ENCODE results near the gene TTC39A.

TTC39A gene

DNA sequence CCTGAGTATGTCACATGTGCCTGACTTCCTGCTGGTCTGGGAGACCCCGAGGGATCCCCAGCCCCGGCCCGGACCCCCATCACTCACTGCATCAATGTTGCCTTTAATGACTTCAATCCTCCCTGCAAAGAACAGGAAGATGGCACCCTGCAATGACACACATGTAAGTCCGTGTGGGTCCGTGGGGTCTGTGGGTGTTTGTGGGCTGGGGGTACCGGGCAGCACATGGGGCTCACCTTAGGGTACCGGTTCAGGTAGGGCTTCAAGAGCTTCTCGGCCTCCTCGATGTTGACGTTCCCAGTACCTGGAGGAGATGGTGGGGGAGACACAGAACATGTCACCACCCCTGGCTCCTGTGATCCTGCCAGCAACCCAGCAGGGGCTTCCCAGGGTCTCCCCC lies 28.1 kb downstream of the TTC39A start:
- no peak overlapping the region for H3K9ac ChIP-seq (ENCODE audit: low read depth, low read length)

DNA sequence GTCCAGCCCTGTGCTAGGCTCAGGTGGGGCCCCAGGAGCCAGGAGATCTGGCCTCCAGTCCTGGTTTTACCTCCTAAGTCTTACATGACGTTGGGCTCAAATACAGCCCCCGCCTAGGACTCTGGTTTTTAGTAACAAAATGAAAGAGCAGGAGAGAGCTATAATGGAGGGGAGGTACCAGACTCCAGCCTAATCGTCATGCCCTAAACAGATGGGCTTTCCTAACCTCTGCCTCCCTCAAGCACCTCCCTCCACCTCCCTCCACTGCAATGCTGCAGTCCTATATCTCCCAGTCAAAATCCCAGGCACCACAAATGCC lies 28.6 kb downstream of the TTC39A start:
- Histone ChIP-seq H3K4me1 (ENCODE audit: insufficient read depth, low read length) (no peaks in the 10 kb centered on the region), H3K36me3 (ENCODE audit: insufficient read depth, low read length) (0 out of 2 replicates have a peak, but pooled peaks cover 2% of the 10 kb centered on the region), H3K9me3 (ENCODE audit: control insufficient read depth, insufficient read depth, low read length) (no peaks in the 10 kb centered on the region), H3K9ac (ENCODE audit: low read depth, low read length) (no peak overlapping the region)

More for the DNA sequence above, 28.1 kb downstream of the TTC39A start:
- 0 out of 2 replicates have a peak, but pooled peaks cover 2% of the 10 kb centered on the region for H3K36me3 ChIP-seq (ENCODE audit: insufficient read depth, low read length)
- no peaks in the 10 kb centered on the region for H3K9me3 ChIP-seq (ENCODE audit: control insufficient read depth, insufficient read depth, low read length)
- H3K4me1 ChIP-seq (ENCODE audit: insufficient read depth, low read length): no peaks in the 10 kb centered on the region

DNA sequence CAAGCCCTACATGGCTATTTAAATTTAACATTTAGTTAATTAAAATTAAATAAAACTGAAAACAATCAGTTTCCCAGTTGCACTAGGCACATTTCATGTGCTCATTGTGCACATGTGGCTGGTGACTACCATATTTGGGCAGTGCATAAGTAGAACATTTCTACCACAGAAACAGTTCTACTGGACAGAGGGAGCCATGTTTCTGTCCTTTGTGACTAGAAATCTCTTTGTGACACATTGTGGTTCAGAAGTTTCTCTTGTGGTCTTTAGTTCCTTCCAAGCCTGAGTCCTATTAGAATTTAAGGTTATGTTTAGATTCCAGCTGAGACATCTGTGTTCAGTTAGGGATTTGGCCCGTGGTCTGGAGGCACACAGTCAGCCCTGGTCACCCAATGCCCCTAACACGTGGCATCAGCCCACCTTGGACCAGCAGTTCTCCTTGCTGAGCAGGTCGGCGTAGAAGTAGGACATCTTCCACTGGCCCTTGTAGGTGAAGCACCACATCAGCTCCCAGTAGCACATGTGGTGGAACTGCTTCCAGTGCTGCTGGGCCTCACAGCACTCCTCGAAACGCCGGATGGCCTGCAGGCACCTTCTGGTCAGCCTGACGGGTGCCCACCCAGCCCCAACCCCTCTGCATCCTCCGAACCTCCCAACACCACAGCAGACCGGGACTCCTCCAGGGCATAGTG lies 29.1 kb downstream of the TTC39A start:
- no peaks in the 10 kb centered on the region for H3K9me3 ChIP-seq (ENCODE audit: control insufficient read depth, insufficient read depth, low read length)
- 0 out of 2 replicates have a peak, but pooled peaks cover 2% of the 10 kb centered on the region for H3K36me3 ChIP-seq (ENCODE audit: insufficient read depth, low read length)
- H3K9ac ChIP-seq (ENCODE audit: low read depth, low read length): no peak overlapping the region
- H3K4me1 ChIP-seq (ENCODE audit: insufficient read depth, low read length): peaks cover 4% of the 10 kb centered on the region; the same call in 1 of the 2 replicates

GRCh38 chr1:51299981-51300670 lies 30.2 kb downstream of the TTC39A start:
- no peaks in the 10 kb centered on the region for H3K9me3 ChIP-seq (ENCODE audit: control insufficient read depth, insufficient read depth, low read length)
- no peak overlapping the region for H3K9ac ChIP-seq (ENCODE audit: low read depth, low read length)
- 0 out of 2 replicates have a peak, but pooled peaks cover 2% of the 10 kb centered on the region for H3K36me3 ChIP-seq (ENCODE audit: insufficient read depth, low read length)
- peaks cover 11% of the 10 kb centered on the region; the same call in 1 of the 2 replicates for H3K4me1 ChIP-seq (ENCODE audit: insufficient read depth, low read length)

GRCh38 chr1:51299185-51299885 lies 31.0 kb downstream of the TTC39A start:
- H3K4me1 ChIP-seq (ENCODE audit: insufficient read depth, low read length): peaks cover 11% of the 10 kb centered on the region; the same call in 1 of the 2 replicates
- no peak overlapping the region for H3K9ac ChIP-seq (ENCODE audit: low read depth, low read length)
- H3K36me3 ChIP-seq (ENCODE audit: insufficient read depth, low read length): 0 out of 2 replicates have a peak, but pooled peaks cover 2% of the 10 kb centered on the region
- no peaks in the 10 kb centered on the region for H3K9me3 ChIP-seq (ENCODE audit: control insufficient read depth, insufficient read depth, low read length)

DNA sequence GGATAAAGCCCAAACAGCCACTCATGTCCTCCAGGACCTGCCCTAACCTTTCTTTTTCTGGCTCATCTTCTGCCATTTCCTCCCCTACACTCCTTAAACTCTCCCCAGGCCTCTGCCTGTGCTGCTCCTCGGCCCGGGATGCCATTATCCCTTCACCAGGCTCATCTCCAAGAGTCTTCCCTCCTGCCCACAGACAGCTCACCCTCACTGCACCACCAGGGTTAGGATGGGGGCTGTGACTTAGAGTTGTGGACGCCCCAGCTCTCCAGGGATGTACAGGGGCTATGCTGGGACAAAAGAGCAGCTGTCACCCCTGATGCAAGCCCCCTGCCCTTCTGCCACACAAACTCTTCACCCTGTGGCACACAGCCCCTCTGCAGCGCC lies 32.0 kb downstream of the TTC39A start:
- Histone ChIP-seq H3K36me3 (ENCODE audit: insufficient read depth, low read length) (0 out of 2 replicates have a peak, but pooled peaks cover 2% of the 10 kb centered on the region), H3K9me3 (ENCODE audit: control insufficient read depth, insufficient read depth, low read length) (no peaks in the 10 kb centered on the region), H3K4me1 (ENCODE audit: insufficient read depth, low read length) (peaks cover 11% of the 10 kb centered on the region; the same call in 1 of the 2 replicates), H3K9ac (ENCODE audit: low read depth, low read length) (no peak overlapping the region)

GRCh38 chr1:51297401-51298321 lies 32.7 kb downstream of the TTC39A start:
- Histone ChIP-seq H3K4me1 (ENCODE audit: insufficient read depth, low read length) (peaks cover 11% of the 10 kb centered on the region; the same call in 1 of the 2 replicates), H3K9ac (ENCODE audit: low read depth, low read length) (no peak overlapping the region), H3K9me3 (ENCODE audit: control insufficient read depth, insufficient read depth, low read length) (no peaks in the 10 kb centered on the region), H3K36me3 (ENCODE audit: insufficient read depth, low read length) (0 out of 2 replicates have a peak, but pooled peaks cover 2% of the 10 kb centered on the region)

DNA sequence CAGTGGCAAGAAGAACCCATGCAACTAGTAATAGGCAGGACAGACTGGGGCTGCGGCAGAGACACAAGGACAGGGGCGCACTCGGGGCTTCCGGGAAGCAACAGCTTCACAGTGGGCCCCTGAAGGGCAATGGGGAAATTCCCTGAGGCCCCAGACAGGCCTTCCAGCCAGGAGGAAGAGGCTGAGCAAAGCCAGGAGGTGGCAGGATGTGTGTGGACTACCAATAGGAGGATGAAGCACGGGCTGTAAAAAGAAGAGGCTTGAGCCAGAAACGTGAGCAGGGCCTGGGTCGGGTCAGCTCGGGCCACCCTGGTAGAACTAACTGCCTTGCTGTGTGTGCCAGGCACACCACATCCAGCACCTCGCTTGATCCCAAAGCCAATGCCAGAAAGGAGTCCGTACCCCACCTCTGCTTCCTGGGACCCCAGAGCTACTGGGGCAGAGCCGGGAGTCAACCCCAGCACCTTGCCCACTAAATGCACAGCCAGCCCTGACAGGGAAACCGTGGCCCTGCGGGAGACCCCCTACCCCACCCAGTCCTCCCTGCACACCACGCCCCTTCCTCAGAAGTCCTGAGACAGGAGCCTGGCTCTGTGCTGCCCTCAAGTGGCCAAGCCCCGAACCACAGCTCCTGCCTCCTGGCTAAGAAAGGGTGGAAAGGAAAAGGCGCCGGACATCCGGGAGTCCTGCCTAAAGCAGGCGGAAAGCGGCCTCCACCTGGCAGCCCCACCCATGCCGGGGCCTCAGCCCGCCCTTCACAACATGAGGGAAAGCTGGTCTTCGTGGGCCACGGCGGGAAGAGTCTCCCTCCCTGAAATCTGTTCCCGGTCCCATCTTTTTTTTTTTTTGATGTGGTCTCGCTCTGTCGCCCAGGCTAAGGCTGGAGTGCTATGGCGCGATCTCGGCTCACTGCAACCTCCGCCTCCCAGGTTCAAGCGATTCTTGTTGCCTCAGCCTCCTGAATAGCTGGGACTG lies 33.7 kb downstream of the TTC39A start:
- 0 out of 2 replicates have a peak, but pooled peaks cover 2% of the 10 kb centered on the region for H3K36me3 ChIP-seq (ENCODE audit: insufficient read depth, low read length)
- no peaks in the 10 kb centered on the region for H3K9me3 ChIP-seq (ENCODE audit: control insufficient read depth, insufficient read depth, low read length)
- H3K4me1 ChIP-seq (ENCODE audit: insufficient read depth, low read length): peaks cover 11% of the 10 kb centered on the region; the same call in 1 of the 2 replicates
- H3K9ac ChIP-seq (ENCODE audit: low read depth, low read length): peak overlapping the region; percentile 14; the same call in 1 of the 2 replicates

DNA sequence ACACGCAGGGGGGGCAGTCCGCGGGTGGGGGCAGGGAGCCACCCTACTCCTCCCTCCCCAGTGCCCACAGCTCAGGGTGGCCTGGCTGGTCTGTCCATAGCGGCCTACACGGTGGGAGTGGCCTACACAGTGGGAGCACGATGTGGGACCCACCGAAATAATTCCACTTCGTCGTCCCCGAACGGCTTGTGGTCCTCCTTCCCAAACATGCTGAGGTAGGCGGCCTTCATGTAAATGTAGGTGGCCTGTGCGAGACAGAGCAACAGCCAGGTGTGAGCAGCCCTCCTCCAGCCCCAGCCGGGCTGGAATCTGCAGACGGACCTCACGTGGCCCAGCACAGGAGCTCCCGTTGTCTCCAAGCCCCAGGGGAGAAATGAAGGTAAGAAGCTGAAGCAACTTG lies 34.4 kb downstream of the TTC39A start:
- Histone ChIP-seq H3K9me3 (ENCODE audit: control insufficient read depth, insufficient read depth, low read length) (no peaks in the 10 kb centered on the region), H3K36me3 (ENCODE audit: insufficient read depth, low read length) (no peaks in the 10 kb centered on the region), H3K9ac (ENCODE audit: low read depth, low read length) (no peak overlapping the region), H3K4me1 (ENCODE audit: insufficient read depth, low read length) (peaks cover 11% of the 10 kb centered on the region; the same call in 1 of the 2 replicates)

DNA sequence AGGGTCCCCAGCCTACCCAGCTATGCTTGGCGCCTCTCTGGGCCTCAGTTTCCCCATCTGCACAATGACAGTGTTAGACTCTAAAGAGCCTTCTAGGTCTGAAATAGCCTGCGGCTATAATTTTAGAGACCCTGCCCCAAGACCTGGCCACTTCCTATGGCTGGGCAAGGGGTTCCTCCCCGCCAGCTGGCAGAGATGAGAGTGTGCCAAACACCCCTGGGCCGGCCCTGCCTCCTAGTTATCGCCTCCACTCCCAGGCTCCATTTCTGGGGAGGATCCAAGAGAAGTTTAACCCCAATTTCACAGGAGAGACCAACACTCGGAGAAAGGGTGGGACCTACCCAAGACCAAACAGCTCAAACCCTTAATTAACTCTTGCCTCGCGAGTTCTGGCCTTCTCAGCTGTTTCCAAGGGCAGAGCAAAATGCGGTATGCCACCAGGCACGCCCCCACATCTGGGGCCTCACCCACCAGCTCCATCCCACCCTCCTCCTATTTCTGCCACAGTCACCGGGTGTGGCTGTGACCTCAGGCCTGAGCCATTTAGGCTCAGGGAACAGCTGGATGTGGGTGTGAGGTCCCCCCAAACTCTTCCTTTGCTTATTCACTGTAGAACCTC lies 35.7 kb downstream of the TTC39A start:
- H3K36me3 ChIP-seq (ENCODE audit: insufficient read depth, low read length): no peaks in the 10 kb centered on the region
- H3K9ac ChIP-seq (ENCODE audit: low read depth, low read length): no peak overlapping the region

DNA sequence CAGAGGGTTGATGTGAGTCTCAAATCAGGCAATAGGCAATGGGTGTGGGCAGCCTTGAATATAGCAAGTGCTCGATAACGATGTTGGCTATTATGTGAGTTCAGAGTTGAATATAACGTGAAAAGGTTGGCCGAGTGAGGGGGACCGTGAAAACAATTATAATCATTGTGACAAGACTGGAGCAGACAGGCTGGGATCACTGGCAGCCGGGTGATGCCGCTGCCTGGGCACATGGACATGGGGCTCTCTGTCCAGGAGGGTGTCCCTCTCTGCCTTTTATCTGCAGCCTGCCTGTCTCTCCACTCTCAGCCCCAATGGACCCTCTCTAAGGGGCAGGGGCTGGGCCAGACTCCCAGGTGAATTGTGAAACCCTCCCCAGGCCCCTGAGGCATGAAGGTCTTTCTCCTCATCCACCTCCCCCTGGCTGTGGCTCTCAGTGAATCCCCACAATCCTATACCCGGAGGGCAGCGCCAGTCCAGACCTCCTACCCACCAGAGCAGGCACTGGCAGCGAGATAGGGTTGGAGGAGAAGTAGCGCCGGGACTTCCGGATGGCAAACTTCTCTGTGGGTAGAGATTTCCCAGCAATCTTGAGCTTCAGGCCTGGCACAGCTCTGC lies 36.4 kb downstream of the TTC39A start:
- no peaks in the 10 kb centered on the region for H3K36me3 ChIP-seq (ENCODE audit: insufficient read depth, low read length)
- peaks cover 11% of the 10 kb centered on the region; the same call in 1 of the 2 replicates for H3K4me1 ChIP-seq (ENCODE audit: insufficient read depth, low read length)
- no peaks in the 10 kb centered on the region for H3K9me3 ChIP-seq (ENCODE audit: control insufficient read depth, insufficient read depth, low read length)
- H3K9ac ChIP-seq (ENCODE audit: low read depth, low read length): no peak overlapping the region

More for the DNA sequence above, 35.7 kb downstream of the TTC39A start:
- H3K4me1 ChIP-seq (ENCODE audit: insufficient read depth, low read length): peaks cover 11% of the 10 kb centered on the region; the same call in 1 of the 2 replicates
- H3K9me3 ChIP-seq (ENCODE audit: control insufficient read depth, insufficient read depth, low read length): no peaks in the 10 kb centered on the region

DNA sequence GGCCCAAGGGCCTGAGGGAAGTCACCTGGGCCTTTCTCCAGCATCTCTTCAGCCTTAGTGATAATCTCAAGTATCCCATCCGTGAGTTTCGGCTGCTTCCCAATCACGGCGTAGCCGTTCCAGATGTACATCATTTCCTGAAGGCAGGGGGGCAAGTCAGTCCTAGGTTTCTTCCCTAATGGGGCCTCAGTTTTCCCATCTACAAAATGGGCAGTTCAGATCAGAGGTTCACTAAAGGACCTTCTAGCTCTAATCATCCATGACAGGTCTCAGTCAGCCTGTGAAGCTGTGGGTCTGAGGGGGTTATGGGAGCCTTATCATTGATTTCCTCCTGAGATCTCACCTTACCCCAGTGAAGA lies 39.9 kb downstream of the TTC39A start:
- Histone ChIP-seq H3K9ac (ENCODE audit: low read depth, low read length) (no peak overlapping the region), H3K9me3 (ENCODE audit: control insufficient read depth, insufficient read depth, low read length) (no peaks in the 10 kb centered on the region), H3K36me3 (ENCODE audit: insufficient read depth, low read length) (no peaks in the 10 kb centered on the region; the same call in 1 of the 2 replicates), H3K4me1 (ENCODE audit: insufficient read depth, low read length) (no peaks in the 10 kb centered on the region)

Data from ES-I3 (cell line).